Sigmoid colon (tissue), 4 donors: ENCODE data around the gene PLA2G6.

Experiments
- CTCF ChIP-seq, 4 experiments: fragments of 450-650 bp in 3 of 4; fragments of 200-600 bp in 1 of 4; IDR thresholded peaks; one replicate each; pipeline ENCODE4 v1.5.1; 2016 to 2019; ENCODE audit warnings: antibody characterized with exemption in 4 of 4, mild to moderate bottlenecking in 3 of 4, moderate library complexity in 2 of 4
- POLR2A ChIP-seq, 2 donors: fragments of 450-650 bp; IDR thresholded peaks; one replicate each; pipeline ENCODE4 v1.6.1; 2016; ENCODE audit warnings: antibody characterized with exemption in 2 of 2, mild to moderate bottlenecking in 2 of 2, moderate library complexity in 2 of 2
- POLR2AphosphoS5 ChIP-seq, 4 donors: sonication (generic); formaldehyde crosslinking; IDR thresholded peaks; one replicate each; pipeline ENCODE4 v1.6.1; 2017; ENCODE audit warnings: antibody characterized with exemption in 4 of 4

- TF ChIP-seq POLR2A (IDR thresholded peaks at IDR 0.05), result no peak
- TF ChIP-seq POLR2AphosphoS5 (IDR thresholded peaks at IDR 0.05), result no peak
- no peak for TF ChIP-seq CTCF (IDR thresholded peaks at IDR 0.05)
These were observed 18.5 kb downstream of the PLA2G6 start for GRCh38 chr22:38162881-38163843.
